Measurements from ENCODE around the gene BTBD6.

GRCh38 chr14:105220699-105221597 lies 27.4 kb upstream of the BTBD6 start:
- TF ChIP-seq CTCF (IDR thresholded peaks at IDR 0.05; ENCODE audit: borderline replicate concordance, extremely low read depth, low read length, poor library complexity, severe bottlenecking): no peak
- no peak for TF ChIP-seq EZH2 (IDR thresholded peaks at IDR 0.05; ENCODE audit: borderline replicate concordance, low read depth, low read length, severe bottlenecking)
